Smooth muscle cell (in vitro differentiated cells): ENCODE data around the gene CHCT1. TPM values are rescaled to one million over a fixed set of nuclear protein-coding genes. Genes with fewer than 3 reads are reported as not detected.
A peak's percentile ranks its signal among the peaks of the same experiment; 100 is the strongest.

Experiments used
- DNase-seq: peaks from one replicate; lab custom pipeline; 2025; ENCODE audit not compliant: unreplicated experiment; lab: John Stamatoyannopoulos, UW
- H2AFZ ChIP-seq: fragments of 200-600 bp; sonication (generic); 2 replicates; pipeline ENCODE4 v1.6.0; 2016; ENCODE audit warnings: antibody characterized with exemption, low read depth, mild to moderate bottlenecking
- H3F3A ChIP-seq: fragments of 200-600 bp; sonication (generic); 2 replicates; pipeline ENCODE4 v1.6.0; 2017; ENCODE audit warnings: antibody characterized with exemption, low read depth
- H3K27ac ChIP-seq: fragments of 200-600 bp; sonication (generic); 2 replicates; pipeline ENCODE4 v1.5.1; 2016; ENCODE audit warnings: low read depth, mild to moderate bottlenecking
- H3K27me3 ChIP-seq: fragments of 200-600 bp; sonication (generic); 2 replicates; pipeline ENCODE4 v1.6.1; 2016; ENCODE audit warnings: low read depth, mild to moderate bottlenecking
- H3K36me3 ChIP-seq: fragments of 200-600 bp; sonication (generic); 2 replicates; pipeline ENCODE4 v1.5.1; 2016; ENCODE audit warnings: low read depth
- H3K4me1 ChIP-seq: fragments of 200-600 bp; sonication (generic); 2 replicates; pipeline ENCODE4 v1.5.1; 2016; ENCODE audit warnings: low read depth
- H3K4me2 ChIP-seq: fragments of 200-600 bp; sonication (generic); 2 replicates; pipeline ENCODE4 v1.6.0; 2016; ENCODE audit warnings: mild to moderate bottlenecking
- H3K4me3 ChIP-seq: fragments of 200-600 bp; sonication (generic); 2 replicates; pipeline ENCODE4 v1.5.1; 2016; ENCODE audit warnings: mild to moderate bottlenecking
- H3K79me2 ChIP-seq: fragments of 200-600 bp; sonication (generic); 2 replicates; pipeline ENCODE4 v1.6.0; 2016; ENCODE audit warnings: low read depth, mild to moderate bottlenecking
- H3K9ac ChIP-seq: fragments of 200-600 bp; sonication (generic); 2 replicates; pipeline ENCODE4 v1.6.0; 2016; ENCODE audit warnings: low read depth
- H3K9me3 ChIP-seq: fragments of 200-600 bp; sonication (generic); replicated peaks from 2 replicates; pipeline ENCODE4 v1.5.1; 2016; ENCODE audit warnings: low read depth
- H4K20me1 ChIP-seq: fragments of 200-600 bp; sonication (generic); 2 replicates; pipeline ENCODE4 v1.6.0; 2016; ENCODE audit warnings: low read depth
- WGBS: methylation state at CpG from one replicate; pipeline ENCODE4 v1.1.7; 2016; ENCODE audit warnings: low lambda C conversion rate; 5-methylcytosine and 5-hydroxymethylcytosine counted together
- polyA plus RNA-seq: library from polyadenylated mRNA; unstranded; fragments of >200 nt; fragmentation: Nextera tagmentation; extraction: Ambion mirVana; gene quantifications from 2 replicates; pipeline ENCODE4 v1.2.1, GENCODE V29; 2016
- total RNA-seq: library from RNA; depleted of rRNA; stranded (reverse); fragments of >200 nt; gene quantifications from 2 replicates; pipeline ENCODE4 v1.2.3, GENCODE V29; 2014
- TF ChIP-seq, protein P1 (sequence below): fragments of 200-600 bp; sonication (generic); IDR thresholded peaks from 2 replicates; pipeline ENCODE4 v1.5.1; 2017; ENCODE audit warnings: borderline replicate concordance, mild to moderate bottlenecking, antibody characterized with exemption; ENCODE audit not compliant: insufficient read depth, poor library complexity, severe bottlenecking

Gene CHCT1
- total and polyA plus RNA-seq, 2 experiments from 2014 or later, result not detected

- Histone ChIP-seq H3F3A (peaks cover 16% of the 10 kb centered on the region), H3K4me3 (no peak overlapping the region), H3K9me3 (no peaks in the 10 kb centered on the region), H3K27ac (no peak overlapping the region), H3K9ac (no peak overlapping the region), H3K4me2 (no peak overlapping the region), H4K20me1 (peaks cover 78% of the 10 kb centered on the region), H3K36me3 (no peaks in the 10 kb centered on the region), H2AFZ (no peak overlapping the region), H3K4me1 (peaks cover 39% of the 10 kb centered on the region), H3K27me3 (no peaks in the 10 kb centered on the region), H3K79me2 (peaks cover 82% of the 10 kb centered on the region)
- 88% methylated on average over 3 of the region's 3 CpGs for WGBS
- TF ChIP-seq, protein P1, sequence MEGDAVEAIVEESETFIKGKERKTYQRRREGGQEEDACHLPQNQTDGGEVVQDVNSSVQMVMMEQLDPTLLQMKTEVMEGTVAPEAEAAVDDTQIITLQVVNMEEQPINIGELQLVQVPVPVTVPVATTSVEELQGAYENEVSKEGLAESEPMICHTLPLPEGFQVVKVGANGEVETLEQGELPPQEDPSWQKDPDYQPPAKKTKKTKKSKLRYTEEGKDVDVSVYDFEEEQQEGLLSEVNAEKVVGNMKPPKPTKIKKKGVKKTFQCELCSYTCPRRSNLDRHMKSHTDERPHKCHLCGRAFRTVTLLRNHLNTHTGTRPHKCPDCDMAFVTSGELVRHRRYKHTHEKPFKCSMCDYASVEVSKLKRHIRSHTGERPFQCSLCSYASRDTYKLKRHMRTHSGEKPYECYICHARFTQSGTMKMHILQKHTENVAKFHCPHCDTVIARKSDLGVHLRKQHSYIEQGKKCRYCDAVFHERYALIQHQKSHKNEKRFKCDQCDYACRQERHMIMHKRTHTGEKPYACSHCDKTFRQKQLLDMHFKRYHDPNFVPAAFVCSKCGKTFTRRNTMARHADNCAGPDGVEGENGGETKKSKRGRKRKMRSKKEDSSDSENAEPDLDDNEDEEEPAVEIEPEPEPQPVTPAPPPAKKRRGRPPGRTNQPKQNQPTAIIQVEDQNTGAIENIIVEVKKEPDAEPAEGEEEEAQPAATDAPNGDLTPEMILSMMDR, result no peak
- DNase-seq, result no peak
Observed at GRCh38 chr17:60387666-60388065, 34.6 kb upstream of the CHCT1 start.

GRCh38 chr17:60388742-60389141 is 33.5 kb upstream of the CHCT1 start:
- H3K27ac ChIP-seq, result no peak overlapping the region
- no peaks in the 10 kb centered on the region for H3K36me3 ChIP-seq
- DNase-seq, result no peak
- no peak overlapping the region for H3K4me3 ChIP-seq
- peaks cover 71% of the 10 kb centered on the region for H3K79me2 ChIP-seq
- H3K9ac ChIP-seq, result no peak overlapping the region
- H3K9me3 ChIP-seq, result no peaks in the 10 kb centered on the region
- peaks cover 39% of the 10 kb centered on the region for H3K4me1 ChIP-seq
- H3K4me2 ChIP-seq, result peak overlapping the region; percentile 25
- 30% methylated on average over 3 of the region's 3 CpGs for WGBS
- TF ChIP-seq, protein P1, result no peak
- H4K20me1 ChIP-seq, result peaks cover 67% of the 10 kb centered on the region
- H2AFZ ChIP-seq, result no peak overlapping the region
- H3K27me3 ChIP-seq, result no peaks in the 10 kb centered on the region
- peaks cover 16% of the 10 kb centered on the region for H3F3A ChIP-seq

- Histone ChIP-seq H3K4me2 (peak overlapping the region; percentile 90), H2AFZ (no peak overlapping the region), H4K20me1 (peaks cover 53% of the 10 kb centered on the region), H3F3A (peaks cover 16% of the 10 kb centered on the region), H3K79me2 (peaks cover 56% of the 10 kb centered on the region), H3K27ac (peak overlapping the region; percentile 84), H3K36me3 (no peaks in the 10 kb centered on the region), H3K27me3 (no peaks in the 10 kb centered on the region), H3K9ac (peak overlapping the region; percentile 78), H3K9me3 (no peaks in the 10 kb centered on the region), H3K4me1 (peaks cover 38% of the 10 kb centered on the region), H3K4me3 (peak overlapping the region; percentile 86)
- 51% methylated on average over 2 of the region's 2 CpGs for WGBS
- no peak for DNase-seq
- TF ChIP-seq, protein P1, result no peak
Observed at GRCh38 chr17:60390186-60390585, 32.1 kb upstream of the CHCT1 start.

DNA sequence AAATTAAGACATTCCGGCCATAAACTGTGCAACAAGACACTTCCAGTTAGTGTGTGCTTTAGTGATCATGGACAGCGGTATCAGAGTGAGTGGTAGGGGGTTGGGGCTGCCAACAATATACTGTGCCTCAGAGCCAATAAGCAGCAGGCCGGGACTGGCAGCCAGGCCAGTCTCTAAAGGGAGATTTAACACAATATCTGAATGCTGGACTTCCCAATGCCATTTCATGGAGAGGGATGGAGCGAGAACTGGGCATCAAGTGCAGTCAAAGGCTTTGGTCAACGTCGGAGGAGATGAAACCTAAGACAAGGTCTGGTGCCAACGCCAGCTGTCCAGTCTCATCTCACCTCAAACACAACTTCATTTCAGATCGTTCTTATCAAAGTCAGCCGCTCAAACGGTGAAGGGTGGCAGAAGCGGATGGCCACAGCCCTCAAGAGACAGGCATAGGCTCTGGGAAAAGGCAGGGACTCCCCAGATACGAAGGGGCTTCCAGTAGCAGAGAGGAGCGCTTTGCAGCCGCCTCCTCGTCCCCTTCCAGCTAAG is 31.3 kb upstream of the CHCT1 start:
- Histone ChIP-seq H2AFZ (peak overlapping the region; percentile 76), H3K27me3 (no peaks in the 10 kb centered on the region), H3F3A (peaks cover 14% of the 10 kb centered on the region), H3K27ac (peak overlapping the region; percentile 84), H3K9ac (peak overlapping the region; percentile 78), H3K4me1 (peaks cover 30% of the 10 kb centered on the region), H3K4me2 (peak overlapping the region; percentile 90), H3K4me3 (peak overlapping the region; percentile 86), H4K20me1 (peaks cover 45% of the 10 kb centered on the region), H3K9me3 (no peaks in the 10 kb centered on the region), H3K79me2 (peaks cover 49% of the 10 kb centered on the region), H3K36me3 (no peaks in the 10 kb centered on the region)
- peak; percentile 47 for DNase-seq
- TF ChIP-seq, protein P1, result no peak
- 3% methylated on average over 15 of the region's 15 CpGs for WGBS
